Activated T-helper 1 cell treated with Interleukin-2 at 50 U/mL for 16 hours (primary cell): ENCODE measurements around the gene S100A2.

Source experiments
- DNase-seq: peaks from one replicate; pipeline ENCODE4 v3.0.0-alpha.2; 2020; ENCODE audit warnings: low read depth

S100A2 gene

GRCh38 chr1:153545067-153546055 is 20.3 kb downstream of the S100A2 start, which contains the start of gene S100A4:
S100A4 (minus strand) TSS chr1:153545806; CDS start chr1:153544794, 1,012 bp downstream.
- DNase-seq = peak; percentile 81

GRCh38 chr1:153544453-153545066 is 21.1 kb downstream of the S100A2 start:
- no peak for DNase-seq

- no peak for DNase-seq
Observed at GRCh38 chr1:153543736-153544135, 21.9 kb downstream of the S100A2 start.

- no peak for DNase-seq
Observed at GRCh38 chr1:153542956-153543711, 22.5 kb downstream of the S100A2 start.

GRCh38 chr1:153541641-153542590 is 23.7 kb downstream of the S100A2 start:
- DNase-seq = no peak

- no peak for DNase-seq
Observed at GRCh38 chr1:153540394-153541361, 25.0 kb downstream of the S100A2 start, which contains the start of gene S100A5. S100A5 (minus strand) TSS chr1:153540934; CDS start chr1:153540191, 743 bp downstream.

GRCh38 chr1:153539395-153540093 is 26.1 kb downstream of the S100A2 start:
- no peak for DNase-seq

GRCh38 chr1:153538315-153538821 is 27.3 kb downstream of the S100A2 start:
- no peak for DNase-seq

GRCh38 chr1:153537376-153537730 is 28.3 kb downstream of the S100A2 start:
- no peak for DNase-seq

- DNase-seq = no peak
Observed at GRCh38 chr1:153536671-153537375, 28.8 kb downstream of the S100A2 start.

- DNase-seq = peak; percentile 78
Observed at GRCh38 chr1:153536012-153536670, 29.5 kb downstream of the S100A2 start.

- DNase-seq = no peak
Observed at GRCh38 chr1:153535242-153536011, 30.2 kb downstream of the S100A2 start, which contains the start of gene S100A6. S100A6 (minus strand) TSS chr1:153535991; CDS start chr1:153535339, 652 bp downstream.

- no peak for DNase-seq
Observed at GRCh38 chr1:153534925-153535241, 30.8 kb downstream of the S100A2 start.

GRCh38 chr1:153534226-153534924 is 31.3 kb downstream of the S100A2 start:
- DNase-seq = no peak

- no peak for DNase-seq
Observed at GRCh38 chr1:153533689-153534201, 31.9 kb downstream of the S100A2 start.
